DND-41 (cell line): ENCODE results near the gene ABCF2.

Source experiments
- ATAC-seq: fragments of 200-7000 bp; cut with Tn5 transposase; 3 replicates; pipeline ENCODE4 v1.9.1; 2021; ENCODE audit warnings: low read depth; ENCODE audit not compliant: insufficient read depth
- DNase-seq: peaks from one replicate; pipeline ENCODE4 v3.0.0-alpha.2; 2020
- H2AFZ ChIP-seq: 2 replicates; pipeline ENCODE4 v1.6.0; 2012; ENCODE audit warnings: low read depth, low read length
- H3K27ac ChIP-seq: 2 replicates; pipeline ENCODE4 v1.5.1; 2012; ENCODE audit warnings: low read length, inconsistent platforms
- H3K27me3 ChIP-seq: fragments of 200-600 bp; sonication (generic); 2 replicates; pipeline ENCODE4 v1.6.0; 2012; ENCODE audit warnings: low read length, mild to moderate bottlenecking, inconsistent platforms; ENCODE audit not compliant: insufficient read depth, poor library complexity
- H3K36me3 ChIP-seq: 2 replicates; pipeline ENCODE4 v1.5.1; 2012; ENCODE audit warnings: low read length, inconsistent platforms; ENCODE audit not compliant: insufficient read depth
- H3K4me1 ChIP-seq: 2 replicates; pipeline ENCODE4 v1.5.1; 2012; ENCODE audit warnings: mild to moderate bottlenecking, low read length; ENCODE audit not compliant: insufficient read depth
- H3K4me2 ChIP-seq: 2 replicates; pipeline ENCODE4 v1.6.0; 2012; ENCODE audit warnings: mild to moderate bottlenecking, moderate library complexity, low read length, inconsistent platforms; ENCODE audit not compliant: insufficient read depth
- H3K4me3 ChIP-seq, 2 experiments: fragments of 200-600 bp in 1 of 2; shearing (Covaris generic) in 1 of 2; 2 replicates each; pipeline ENCODE4 v1.5.1; 2012 to 2016; ENCODE audit warnings: inconsistent platforms in 2 of 2, low read length in 2 of 2, mild to moderate bottlenecking in 2 of 2, low read depth in 1 of 2, moderate library complexity in 1 of 2
- H3K79me2 ChIP-seq: 2 replicates; pipeline ENCODE4 v1.6.0; 2012; ENCODE audit warnings: low read length, inconsistent platforms; ENCODE audit not compliant: insufficient read depth
- H3K9ac ChIP-seq: 2 replicates; pipeline ENCODE4 v1.6.0; 2012; ENCODE audit warnings: low read depth, mild to moderate bottlenecking, inconsistent platforms, low read length, moderate library complexity
- H3K9me3 ChIP-seq: 2 replicates; pipeline ENCODE4 v1.5.1; 2012; ENCODE audit warnings: low read length, moderate library complexity, mild to moderate bottlenecking, inconsistent platforms; ENCODE audit not compliant: insufficient read depth, severe bottlenecking
- H4K20me1 ChIP-seq: 2 replicates; pipeline ENCODE4 v1.6.0; 2012; ENCODE audit warnings: low read length; ENCODE audit not compliant: insufficient read depth
- EZH2 ChIP-seq: IDR thresholded peaks from 3 replicates; pipeline ENCODE4 v1.6.1; 2012; ENCODE audit warnings: borderline replicate concordance, low read depth, mild to moderate bottlenecking, moderate library complexity, low read length, inconsistent platforms; ENCODE audit not compliant: severe bottlenecking
- TF ChIP-seq, protein P1 (sequence below): IDR thresholded peaks from 2 replicates; pipeline ENCODE4 v1.5.1; 2012; ENCODE audit warnings: borderline replicate concordance, low read length, moderate library complexity, mild to moderate bottlenecking; ENCODE audit not compliant: poor library complexity, severe bottlenecking; ENCODE audit errors: extremely low read depth

Gene ABCF2

DNA sequence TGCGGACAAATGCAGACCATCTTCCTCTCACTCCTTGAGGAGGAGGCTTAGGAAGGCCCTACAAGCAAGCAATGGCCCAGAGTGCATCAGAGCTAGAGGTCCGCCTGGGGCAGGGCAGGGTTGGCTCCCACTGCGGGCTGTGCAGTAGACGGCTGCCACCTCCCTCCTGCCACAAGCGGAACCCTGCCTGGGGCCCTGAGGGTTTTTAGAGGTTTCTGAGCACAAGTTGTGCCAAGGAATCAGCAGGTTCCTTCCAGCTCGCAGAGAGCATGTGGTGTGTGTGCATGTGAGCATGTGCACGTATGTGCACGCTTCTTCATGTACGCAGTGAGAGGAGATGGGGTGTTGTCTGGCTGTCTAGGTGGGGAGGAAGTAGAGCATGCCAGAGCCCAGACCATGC is 47.4 kb upstream of the ABCF2 start:
- Histone ChIP-seq H3K9ac (no peak overlapping the region), H3K4me2 (no peak overlapping the region), H3K27me3 (peaks cover 25% of the 10 kb centered on the region), H3K4me1 (peaks cover 28% of the 10 kb centered on the region), H3K36me3 (no peaks in the 10 kb centered on the region), H2AFZ (no peak overlapping the region), H3K4me3 (no peak overlapping the region), H3K27ac (no peak overlapping the region), H4K20me1 (0 out of 2 replicates have a peak, but pooled peaks cover 3% of the 10 kb centered on the region), H3K9me3 (no peaks in the 10 kb centered on the region), H3K79me2 (no peaks in the 10 kb centered on the region)
- DNase-seq = no peak
- no peak for TF ChIP-seq EZH2
- TF ChIP-seq, protein P1, sequence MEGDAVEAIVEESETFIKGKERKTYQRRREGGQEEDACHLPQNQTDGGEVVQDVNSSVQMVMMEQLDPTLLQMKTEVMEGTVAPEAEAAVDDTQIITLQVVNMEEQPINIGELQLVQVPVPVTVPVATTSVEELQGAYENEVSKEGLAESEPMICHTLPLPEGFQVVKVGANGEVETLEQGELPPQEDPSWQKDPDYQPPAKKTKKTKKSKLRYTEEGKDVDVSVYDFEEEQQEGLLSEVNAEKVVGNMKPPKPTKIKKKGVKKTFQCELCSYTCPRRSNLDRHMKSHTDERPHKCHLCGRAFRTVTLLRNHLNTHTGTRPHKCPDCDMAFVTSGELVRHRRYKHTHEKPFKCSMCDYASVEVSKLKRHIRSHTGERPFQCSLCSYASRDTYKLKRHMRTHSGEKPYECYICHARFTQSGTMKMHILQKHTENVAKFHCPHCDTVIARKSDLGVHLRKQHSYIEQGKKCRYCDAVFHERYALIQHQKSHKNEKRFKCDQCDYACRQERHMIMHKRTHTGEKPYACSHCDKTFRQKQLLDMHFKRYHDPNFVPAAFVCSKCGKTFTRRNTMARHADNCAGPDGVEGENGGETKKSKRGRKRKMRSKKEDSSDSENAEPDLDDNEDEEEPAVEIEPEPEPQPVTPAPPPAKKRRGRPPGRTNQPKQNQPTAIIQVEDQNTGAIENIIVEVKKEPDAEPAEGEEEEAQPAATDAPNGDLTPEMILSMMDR = no peak
- no peak for ATAC-seq

DNA sequence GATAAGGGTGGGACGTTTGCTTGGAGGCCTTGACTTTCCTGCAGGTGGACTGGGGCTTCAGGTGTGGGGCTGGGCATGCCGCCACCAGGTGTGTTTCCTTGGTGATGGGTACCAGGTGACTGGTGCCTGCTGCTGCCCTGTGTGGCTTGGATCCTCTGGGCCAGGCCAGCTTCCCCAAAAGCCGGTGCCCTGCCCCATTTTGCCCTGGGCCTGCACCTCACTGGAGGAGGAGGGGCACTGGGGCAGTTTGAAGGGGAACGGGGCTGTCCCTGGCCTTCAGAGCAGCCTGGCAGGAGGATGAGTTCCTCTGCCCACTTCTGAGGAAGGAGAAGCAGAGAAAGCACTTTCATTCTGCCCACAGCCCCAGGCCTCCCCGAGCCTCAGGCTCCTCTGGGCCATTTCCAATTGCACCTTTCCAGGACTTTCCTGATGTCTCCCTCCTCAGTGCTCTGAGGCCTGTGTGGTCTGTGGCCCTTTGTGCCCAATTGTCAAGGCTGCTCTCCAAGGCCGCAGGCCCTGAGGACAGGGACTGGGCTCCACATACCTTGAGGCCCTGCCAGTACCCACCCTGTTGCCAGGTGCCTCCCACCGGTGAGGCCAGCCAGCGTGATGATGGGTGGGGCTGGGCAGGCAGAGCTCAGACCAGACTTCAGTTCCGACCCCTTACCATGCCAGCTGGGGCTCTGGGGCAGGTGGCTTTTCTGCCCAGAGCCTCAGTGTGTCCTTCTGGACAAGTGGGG is 46.8 kb upstream of the ABCF2 start:
- no peak overlapping the region for H3K4me2 ChIP-seq
- peaks cover 28% of the 10 kb centered on the region for H3K4me1 ChIP-seq
- H3K27ac ChIP-seq = no peak overlapping the region
- DNase-seq (no peak), ATAC-seq (no peak)
- peaks cover 21% of the 10 kb centered on the region for H3K27me3 ChIP-seq
- 0 out of 2 replicates have a peak, but pooled peaks cover 3% of the 10 kb centered on the region for H4K20me1 ChIP-seq
- TF ChIP-seq, protein P1 = no peak
- no peak overlapping the region for H3K4me3 ChIP-seq
- no peaks in the 10 kb centered on the region for H3K9me3 ChIP-seq
- no peaks in the 10 kb centered on the region for H3K79me2 ChIP-seq
- H2AFZ ChIP-seq = no peak overlapping the region
- no peaks in the 10 kb centered on the region for H3K36me3 ChIP-seq
- no peak overlapping the region for H3K9ac ChIP-seq

DNA sequence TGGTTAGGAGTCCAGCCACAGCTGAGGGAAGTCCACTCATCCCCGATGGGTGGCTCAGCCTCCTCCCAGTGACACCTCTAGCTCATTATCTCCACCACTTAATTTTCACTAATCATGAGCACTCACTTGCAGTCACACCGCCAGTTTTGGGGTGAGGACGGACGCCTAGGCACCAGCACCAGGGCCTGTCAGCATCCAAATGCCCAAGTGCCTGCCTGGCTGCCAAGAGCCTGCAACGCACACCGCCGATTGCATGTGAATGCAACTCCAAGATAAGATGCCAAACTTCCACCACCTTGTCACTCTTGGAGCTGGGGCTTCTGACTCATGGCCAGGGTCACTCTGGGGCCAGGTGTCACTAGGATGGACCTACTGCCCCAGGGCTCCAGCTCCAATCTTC is 45.9 kb upstream of the ABCF2 start:
- Histone ChIP-seq H3K4me2 (no peak overlapping the region), H3K9me3 (no peaks in the 10 kb centered on the region), H3K27me3 (peaks cover 16% of the 10 kb centered on the region), H3K79me2 (no peaks in the 10 kb centered on the region), H3K36me3 (no peaks in the 10 kb centered on the region), H3K4me1 (peaks cover 28% of the 10 kb centered on the region), H3K27ac (no peak overlapping the region), H4K20me1 (0 out of 2 replicates have a peak, but pooled peaks cover 3% of the 10 kb centered on the region), H2AFZ (no peak overlapping the region), H3K9ac (no peak overlapping the region), H3K4me3 (no peak overlapping the region)
- TF ChIP-seq, protein P1 = no peak
- TF ChIP-seq EZH2 = no peak
- ATAC-seq = no peak
- DNase-seq = no peak

DNA sequence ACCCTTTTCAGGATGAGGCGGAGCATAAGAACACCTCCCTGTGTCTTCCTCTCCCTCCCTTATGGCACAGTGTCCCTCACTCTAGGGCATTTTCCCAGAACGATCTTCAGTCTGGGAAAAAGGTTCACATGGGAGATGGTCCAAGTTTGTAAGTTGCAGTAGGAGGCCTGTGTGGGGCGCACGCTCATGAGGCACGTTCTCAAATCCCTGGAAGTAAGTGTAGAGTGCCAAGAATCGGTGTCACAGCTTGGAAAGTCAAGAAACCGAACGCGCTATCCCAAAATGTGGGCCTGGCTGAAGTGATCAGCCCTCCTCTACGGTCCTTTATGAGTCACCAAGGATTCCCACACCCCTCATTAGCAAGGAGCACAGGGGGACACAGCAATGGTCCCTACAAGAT is 45.4 kb upstream of the ABCF2 start:
- H3K36me3 ChIP-seq = no peaks in the 10 kb centered on the region
- H3K27me3 ChIP-seq = peaks cover 11% of the 10 kb centered on the region
- ATAC-seq (no peak), DNase-seq (no peak)
- H3K9ac ChIP-seq = no peak overlapping the region
- H3K4me3 ChIP-seq = no peak overlapping the region
- H3K4me2 ChIP-seq = no peak overlapping the region
- H3K9me3 ChIP-seq = no peaks in the 10 kb centered on the region
- H3K79me2 ChIP-seq = no peaks in the 10 kb centered on the region
- H2AFZ ChIP-seq = peak overlapping the region; percentile 80
- no peaks in the 10 kb centered on the region for H4K20me1 ChIP-seq
- peak overlapping the region; percentile 27; the same call in 1 of the 2 replicates for H3K27ac ChIP-seq
- peaks cover 28% of the 10 kb centered on the region for H3K4me1 ChIP-seq
- TF ChIP-seq, protein P1 = no peak
- TF ChIP-seq EZH2 = no peak
